Gastrocnemius medialis (tissue), 4 donors: ENCODE results near the gene ZDHHC21.

Experiments used
- POLR2A ChIP-seq, 2 donors: fragments of 450-650 bp; IDR thresholded peaks; one replicate each; pipeline ENCODE4 v1.6.1; 2017; ENCODE audit warnings: antibody characterized with exemption in 2 of 2, mild to moderate bottlenecking in 2 of 2, moderate library complexity in 2 of 2
- TF ChIP-seq, protein P1 (sequence below), 5 experiments: fragments of 450-650 bp in 3 of 5; fragments of 200-600 bp in 2 of 5; sonication (generic) in 2 of 5; IDR thresholded peaks in 4 of 5; conservative IDR thresholded peaks in 1 of 5; 1 replicate in 4 of 5; 2 replicates in 1 of 5; pipeline ENCODE4 v1.5.1; 2016 to 2019; ENCODE audit warnings: antibody characterized with exemption in 5 of 5, mild to moderate bottlenecking in 3 of 5, moderate library complexity in 3 of 5

DNA sequence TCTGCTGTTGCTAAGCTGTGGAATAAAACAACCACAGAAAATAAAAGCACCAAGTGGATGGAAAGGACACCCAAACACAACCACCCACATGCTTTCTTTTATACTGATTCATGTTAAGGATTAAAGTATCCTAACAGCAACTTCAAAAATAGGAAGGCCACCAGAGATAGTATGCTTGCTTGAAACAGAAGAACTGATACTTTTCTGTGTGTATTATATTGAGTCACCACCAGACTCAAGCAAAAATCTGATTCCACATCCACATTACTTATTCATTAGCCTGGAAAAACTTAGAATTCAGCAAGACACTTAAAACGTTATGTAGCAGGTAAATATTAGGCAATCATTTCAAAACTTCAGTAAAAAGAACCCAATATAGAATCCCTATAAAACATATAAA is 52.3 kb downstream of the ZDHHC21 start:
- TF ChIP-seq, protein P1, sequence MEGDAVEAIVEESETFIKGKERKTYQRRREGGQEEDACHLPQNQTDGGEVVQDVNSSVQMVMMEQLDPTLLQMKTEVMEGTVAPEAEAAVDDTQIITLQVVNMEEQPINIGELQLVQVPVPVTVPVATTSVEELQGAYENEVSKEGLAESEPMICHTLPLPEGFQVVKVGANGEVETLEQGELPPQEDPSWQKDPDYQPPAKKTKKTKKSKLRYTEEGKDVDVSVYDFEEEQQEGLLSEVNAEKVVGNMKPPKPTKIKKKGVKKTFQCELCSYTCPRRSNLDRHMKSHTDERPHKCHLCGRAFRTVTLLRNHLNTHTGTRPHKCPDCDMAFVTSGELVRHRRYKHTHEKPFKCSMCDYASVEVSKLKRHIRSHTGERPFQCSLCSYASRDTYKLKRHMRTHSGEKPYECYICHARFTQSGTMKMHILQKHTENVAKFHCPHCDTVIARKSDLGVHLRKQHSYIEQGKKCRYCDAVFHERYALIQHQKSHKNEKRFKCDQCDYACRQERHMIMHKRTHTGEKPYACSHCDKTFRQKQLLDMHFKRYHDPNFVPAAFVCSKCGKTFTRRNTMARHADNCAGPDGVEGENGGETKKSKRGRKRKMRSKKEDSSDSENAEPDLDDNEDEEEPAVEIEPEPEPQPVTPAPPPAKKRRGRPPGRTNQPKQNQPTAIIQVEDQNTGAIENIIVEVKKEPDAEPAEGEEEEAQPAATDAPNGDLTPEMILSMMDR (IDR thresholded peaks at IDR 0.05 in 4 of 5, conservative IDR thresholded peaks at IDR 0.05 in 1 of 5) = no peak
- no peak for TF ChIP-seq POLR2A (IDR thresholded peaks at IDR 0.05)
